H1 (cell line): ENCODE measurements around the gene TMEM250. TPM values are rescaled to one million over a fixed set of nuclear protein-coding genes. Genes with fewer than 3 reads are reported as not detected.

Experiments used
- CTCF ChIA-PET: fragments of 300-600 bp; sonication (Branson Sonifier 250); formaldehyde crosslinking; loops from one replicate; lab custom pipeline; 2021; ENCODE audit not compliant: partially characterized antibody; lab: Charles Lee
- POLR2A ChIA-PET: fragments of 300-600 bp; sonication (Branson Sonifier 250); formaldehyde crosslinking; loops from one replicate; lab custom pipeline; 2021; ENCODE audit warnings: inconsistent platforms; ENCODE audit not compliant: partially characterized antibody; lab: Charles Lee
- DNase-seq, 2 experiments: peaks; one replicate each; pipeline versions ENCODE4 v3.0.0 to v3.0.0-alpha.2; 2010 to 2022; ENCODE audit warnings: low spot score in 2 of 2, low read depth in 1 of 2, mixed read lengths in 1 of 2
- FAIRE-seq: peaks from 2 replicates; lab custom pipeline; 2011; peaks lifted over from hg19 to GRCh38; lab: Jason Lieb, UNC
- H2AFZ ChIP-seq: 2 replicates; pipeline ENCODE4 v1.8.1; 2012; ENCODE audit warnings: low read length, inconsistent platforms
- H2AK5ac ChIP-seq: 2 replicates; pipeline ENCODE4 v1.6.1; 2013; ENCODE audit warnings: low read depth, low read length
- H2BK120ac ChIP-seq: replicated peaks from 2 replicates; pipeline ENCODE3; 2013; ENCODE audit warnings: low read depth, low read length, inconsistent platforms
- H2BK12ac ChIP-seq: 2 replicates; pipeline ENCODE4 v1.6.1; 2013; ENCODE audit warnings: low read depth, low read length
- H2BK15ac ChIP-seq: 2 replicates; pipeline ENCODE4 v1.6.1; 2013; ENCODE audit warnings: low read length
- H2BK20ac ChIP-seq: 2 replicates; pipeline ENCODE4 v1.6.1; 2013; ENCODE audit warnings: low read length
- H2BK5ac ChIP-seq: 2 replicates; pipeline ENCODE4 v1.6.1; 2013; ENCODE audit warnings: low read depth, low read length
- H3K14ac ChIP-seq: 2 replicates; pipeline ENCODE4 v1.6.1; 2013; ENCODE audit warnings: inconsistent platforms; ENCODE audit not compliant: insufficient read length
- H3K18ac ChIP-seq: 2 replicates; pipeline ENCODE4 v1.6.1; 2013; ENCODE audit warnings: low read length; ENCODE audit errors: extremely low read depth
- H3K23ac ChIP-seq: 2 replicates; pipeline ENCODE4 v1.6.1; 2013; ENCODE audit warnings: inconsistent platforms; ENCODE audit not compliant: insufficient read length
- H3K23me2 ChIP-seq: 2 replicates; pipeline ENCODE4 v1.6.1; 2013; ENCODE audit warnings: low read depth, low read length
- H3K27ac ChIP-seq: 2 replicates; pipeline ENCODE4 v1.6.1; 2011; ENCODE audit warnings: low read depth, low read length, inconsistent platforms
- H3K27me3 ChIP-seq, 4 experiments: replicated peaks in 1 of 4; 1 replicate in 1 of 4; 2 replicates in 3 of 4; pipeline versions ENCODE4 v1.6.1 to v1.8.1; 2011 to 2013; ENCODE audit warnings: low read length in 3 of 4, mild to moderate bottlenecking in 3 of 4, inconsistent platforms in 2 of 4, mixed read lengths in 2 of 4, moderate library complexity in 1 of 4; ENCODE audit not compliant: control insufficient read depth in 3 of 4, insufficient read depth in 3 of 4; ENCODE audit errors: extremely low read depth in 1 of 4
- H3K36me3 ChIP-seq, 4 experiments: 2 replicates each; pipeline versions ENCODE4 v1.6.1 to v1.8.1; 2011 to 2013; ENCODE audit warnings: mild to moderate bottlenecking in 4 of 4, low read length in 3 of 4, moderate library complexity in 2 of 4, control low read depth in 1 of 4, inconsistent platforms in 1 of 4; ENCODE audit not compliant: insufficient read depth in 4 of 4, control insufficient read depth in 2 of 4
- H3K4ac ChIP-seq: replicated peaks from 2 replicates; pipeline ENCODE3; 2013; ENCODE audit warnings: low read length, low read depth, mixed read lengths, inconsistent platforms; ENCODE audit not compliant: insufficient read length
- H3K4me1 ChIP-seq, 4 experiments: replicated peaks in 1 of 4; 1 replicate in 1 of 4; 2 replicates in 3 of 4; pipeline versions ENCODE4 v1.6.1 to v1.8.1; 2011 to 2013; ENCODE audit warnings: low read length in 3 of 4, inconsistent platforms in 2 of 4, mixed read lengths in 1 of 4; ENCODE audit not compliant: insufficient read depth in 4 of 4, control insufficient read depth in 3 of 4
- H3K4me2 ChIP-seq, 2 experiments: 2 replicates each; pipeline versions ENCODE4 v1.6.1 to v1.8.1; 2011 to 2013; ENCODE audit warnings: low read depth in 2 of 2, low read length in 2 of 2, control low read depth in 1 of 2, inconsistent platforms in 1 of 2, mild to moderate bottlenecking in 1 of 2; ENCODE audit not compliant: insufficient read depth in 1 of 2
- H3K4me3 ChIP-seq, 4 experiments: fragments of 200-600, 300-600 bp in 1 of 4; sonication (generic), shearing (Covaris generic), sonication (Bioruptor Twin) in 1 of 4; 2 replicates each; pipeline versions ENCODE4 v1.5.1 to v1.8.1; 2011 to 2016; ENCODE audit warnings: low read length in 4 of 4, low read depth in 3 of 4, control low read depth in 2 of 4, inconsistent platforms in 2 of 4, mild to moderate bottlenecking in 2 of 4, mixed read lengths in 1 of 4, moderate library complexity in 1 of 4; ENCODE audit not compliant: insufficient read depth in 2 of 4; ENCODE audit errors: extremely low read depth in 1 of 4
- H3K56ac ChIP-seq: replicated peaks from 2 replicates; pipeline ENCODE3; 2013; ENCODE audit warnings: low read depth, mild to moderate bottlenecking, mixed read lengths, low read length, inconsistent platforms; ENCODE audit not compliant: insufficient read length
- H3K79me1 ChIP-seq: 2 replicates; pipeline ENCODE4 v1.6.1; 2013; ENCODE audit warnings: low read depth, low read length, control low read depth
- H3K79me2 ChIP-seq, 2 experiments: 2 replicates each; pipeline versions ENCODE4 v1.6.1 to v1.8.1; 2012 to 2013; ENCODE audit warnings: low read length in 2 of 2, mild to moderate bottlenecking in 2 of 2, inconsistent platforms in 1 of 2; ENCODE audit not compliant: insufficient read depth in 2 of 2, control insufficient read depth in 1 of 2
- H3K9ac ChIP-seq, 4 experiments: replicated peaks in 1 of 4; 1 replicate in 1 of 4; 2 replicates in 3 of 4; pipeline versions ENCODE4 v1.6.1 to v1.8.1; 2011 to 2013; ENCODE audit warnings: low read depth in 3 of 4, low read length in 3 of 4, control low read depth in 2 of 4, mild to moderate bottlenecking in 2 of 4, moderate library complexity in 2 of 4, inconsistent platforms in 1 of 4; ENCODE audit errors: extremely low read depth in 1 of 4
- H3K9me3 ChIP-seq, 2 experiments: 2 replicates each; pipeline versions ENCODE4 v1.6.1 to v1.8.1; 2012 to 2013; ENCODE audit warnings: mild to moderate bottlenecking in 2 of 2, moderate library complexity in 2 of 2, control low read depth in 1 of 2, inconsistent platforms in 1 of 2, low read depth in 1 of 2, low read length in 1 of 2, mixed read lengths in 1 of 2; ENCODE audit not compliant: insufficient read depth in 2 of 2
- H4K20me1 ChIP-seq, 2 experiments: replicated peaks in 1 of 2; 2 replicates each; pipeline versions ENCODE3 to v1.8.1; 2011 to 2013; ENCODE audit warnings: inconsistent platforms in 2 of 2, low read length in 2 of 2, mild to moderate bottlenecking in 1 of 2; ENCODE audit not compliant: insufficient read depth in 2 of 2, control insufficient read depth in 1 of 2
- H4K5ac ChIP-seq: 2 replicates; pipeline ENCODE4 v1.6.1; 2013; ENCODE audit warnings: low read length, low read depth, mixed read lengths, inconsistent platforms; ENCODE audit not compliant: insufficient read length
- H4K8ac ChIP-seq: 2 replicates; pipeline ENCODE4 v1.8.0; 2013; ENCODE audit warnings: mild to moderate bottlenecking, moderate library complexity, low read length, inconsistent platforms; ENCODE audit not compliant: insufficient read depth; ENCODE audit errors: extremely low read depth
- H4K91ac ChIP-seq: replicated peaks from 2 replicates; pipeline ENCODE3; 2013; ENCODE audit warnings: low read length, mixed read lengths, inconsistent platforms; ENCODE audit not compliant: insufficient read length
- CBX8 ChIP-seq: fragments of 300-800, 300-1000 bp; sonication (generic); IDR thresholded peaks from 2 replicates; pipeline ENCODE4 v1.7.1; 2016; ENCODE audit warnings: low read depth, low read length, borderline replicate concordance
- CTBP2 ChIP-seq: IDR thresholded peaks from 2 replicates; pipeline ENCODE4 v1.7.0; 2011; ENCODE audit warnings: borderline replicate concordance, mild to moderate bottlenecking, moderate library complexity, mixed read lengths, low read length; ENCODE audit not compliant: insufficient read depth, insufficient read length
- EZH2 ChIP-seq: fragments of 200-600 bp; sonication (generic); IDR thresholded peaks from 2 replicates; pipeline ENCODE4 v1.7.1; 2012; ENCODE audit warnings: low read depth, mild to moderate bottlenecking, moderate library complexity, low read length, inconsistent platforms; ENCODE audit not compliant: severe bottlenecking
- RBBP5 ChIP-seq: IDR thresholded peaks from 2 replicates; pipeline ENCODE4 v1.7.1; 2012; ENCODE audit warnings: low read depth, mild to moderate bottlenecking, inconsistent platforms, low read length, moderate library complexity, borderline replicate concordance
- SIN3A ChIP-seq, 2 experiments: IDR thresholded peaks in 1 of 2; conservative IDR thresholded peaks in 1 of 2; 2 replicates each; pipeline ENCODE4 v1.6.1; 2011 to 2012; ENCODE audit warnings: low read length in 2 of 2, improper control_type of control experiment in 1 of 2, low read depth in 1 of 2, mild to moderate bottlenecking in 1 of 2
- WGBS, 2 experiments: shearing (Covaris generic) in 1 of 2; methylation state at CpG; one replicate each; pipeline versions ENCODE4 v1.1.6 to v1.1.7; 2013 to 2015; ENCODE audit warnings: low lambda C conversion rate in 2 of 2, mixed read lengths in 2 of 2, inconsistent platforms in 1 of 2, low coverage in 1 of 2, missing lambda C conversion rate in 1 of 2; ENCODE audit not compliant: insufficient replicate concordance in 2 of 2, insufficient coverage in 1 of 2, insufficient read length in 1 of 2; ENCODE audit errors: extremely low coverage in 1 of 2, missing lambda C conversion rate in 1 of 2; 5-methylcytosine and 5-hydroxymethylcytosine counted together
- polyA plus RNA-seq, 7 experiments: library from polyadenylated mRNA; depleted of rRNA in 3 of 7; stranded (reverse) in 5 of 7; unstranded in 2 of 7; fragments of >200 nt in 5 of 7; fragments of 200-250 nt in 2 of 7; gene quantifications; 1 replicate in 5 of 7; 2 replicates in 1 of 7; 4 replicates in 1 of 7; pipeline versions ENCODE4 v1.2.1 to v1.2.3, GENCODE V29; 2011 to 2013; ENCODE audit warnings: missing spikeins in 2 of 7, mixed read lengths in 2 of 7
- total RNA-seq: library from RNA; stranded (reverse); fragmentation: NEBNext Ultra II Directional; extraction: Animal tissue kit (Norgen Biotek cat#: 25700); gene quantifications from 2 replicates; pipeline ENCODE4 v1.2.1, GENCODE V29; 2021

Gene TMEM250
- total and polyA plus RNA-seq, 2 of the 8 experiments (the other 6 are each of a cell fraction or from before 2014, with no cell fraction given), result 22.3 to 34.9 TPM

DNA sequence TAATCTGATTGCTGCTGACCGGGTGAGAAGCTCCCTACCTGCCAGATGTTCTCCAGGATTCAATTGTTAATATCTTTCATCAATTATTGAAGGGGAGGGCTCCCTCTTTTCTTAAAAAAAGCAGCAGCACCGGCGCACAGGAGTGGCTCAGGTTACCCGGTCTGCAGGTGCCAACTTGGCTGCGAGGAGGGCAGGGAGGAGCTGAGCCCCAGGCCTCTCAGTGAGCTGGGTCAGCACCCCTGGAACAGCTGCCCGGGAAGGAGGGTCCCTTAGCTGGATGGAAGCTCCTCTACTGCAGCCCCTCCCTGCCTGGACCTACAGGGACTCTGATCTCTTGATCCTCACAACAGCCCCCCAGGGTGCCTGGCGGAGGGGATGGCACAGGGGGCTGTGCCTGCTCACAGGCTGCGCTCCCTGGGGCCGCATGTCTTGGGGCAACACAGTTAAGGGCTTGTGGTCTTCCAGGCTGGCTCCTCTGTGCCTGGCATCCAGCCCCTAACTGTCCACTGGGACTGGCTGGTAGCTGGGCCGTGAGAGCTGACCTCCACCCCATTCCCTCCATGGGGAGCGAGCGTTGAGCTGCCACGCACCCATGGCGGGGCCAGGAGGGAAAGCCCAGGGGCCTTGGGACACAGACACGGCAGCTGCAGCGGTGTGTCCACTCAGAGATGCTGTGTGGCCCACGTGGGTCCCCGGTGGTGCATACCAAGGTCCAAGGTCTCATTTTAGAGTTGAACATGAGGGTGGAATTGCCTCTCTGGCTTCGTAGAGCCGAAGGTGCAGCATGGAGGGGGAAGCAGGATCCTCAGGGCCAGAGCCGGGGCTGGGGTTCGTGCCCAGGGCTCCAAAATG, 28.6 kb upstream of the TMEM250 start:
- Histone ChIP-seq H3K4me1 (peaks cover 1 to 41% (median 31%) of the 10 kb centered on the region in 4 experiments), H3K18ac (peak overlapping the region; percentile 87), H2BK12ac (peak overlapping the region; percentile 88; the same call in 1 of the 2 replicates), H4K20me1 (no peaks in the 10 kb centered on the region), H3K14ac (no peak overlapping the region), H3K27me3 (peaks cover 0 to 3% (median 2%) of the 10 kb centered on the region in 4 experiments; a peak in 2 of 7 replicates), H2BK120ac (no peak overlapping the region), H3K4me2 (no peak overlapping the region), H3K56ac (no peak overlapping the region), H2BK20ac (peak overlapping the region; percentile 75; the same call in 1 of the 2 replicates), H2BK5ac (peak overlapping the region; percentile 60; the same call in 1 of the 2 replicates), H3K4me3 (no peak overlapping the region), H3K9me3 (no peaks in the 10 kb centered on the region), H4K8ac (no peak overlapping the region), H3K9ac (no peak overlapping the region), H3K79me2 (no peaks in the 10 kb centered on the region), H3K23me2 (peaks cover 7% of the 10 kb centered on the region), H3K23ac (no peak overlapping the region), H2AK5ac (no peak overlapping the region), H3K79me1 (no peaks in the 10 kb centered on the region), H3K27ac (no peak overlapping the region), H4K5ac (no peak overlapping the region), H3K4ac (no peak overlapping the region), H2BK15ac (peak overlapping the region; percentile 81), H3K36me3 (no peaks in the 10 kb centered on the region), H4K91ac (peak overlapping the region; percentile 45), H2AFZ (no peak overlapping the region)
- WGBS, 2 experiments, result 86% methylated on average over 21 of the region's 22 CpGs; no CpG with 5 or more reads in 1 of the 2 experiments
- no peak for DNase-seq
- ChIA-PET CTCF (interaction anchor here (0.6 to 3.3 kb wide), 15 partner anchors 9 to 1344 kb away, joined by 3 to 18 read pairs (median 4); no protein-coding TSS in a partner anchor), POLR2A (interaction anchor here (0.8 kb wide), 1 partner anchor 25 kb away, joined by 3 read pairs; no protein-coding TSS in a partner anchor)
- no peak for FAIRE-seq
- TF ChIP-seq CBX8 (no peak), SIN3A (conservative IDR thresholded peaks at IDR 0.05 in 1 of 2, IDR thresholded peaks at IDR 0.05 in 1 of 2; ENCODE audit: low read depth in 1 of 2, low read length in 2 of 2) (no peak), EZH2 (no peak), RBBP5 (no peak), CTBP2 (no peak)
